IMR-90 (cell line): ENCODE data around the gene DPP6. TPM values are rescaled to one million over a fixed set of nuclear protein-coding genes. Genes with fewer than 3 reads are reported as not detected.

Experiments
- ATAC-seq: fragments of 200-7000 bp; cut with Tn5 transposase; 2 replicates; pipeline ENCODE4 v1.9.1; 2020; ENCODE audit warnings: low read depth, mild to moderate bottlenecking, moderate library complexity
- BruUV-seq: library from RNA; stranded (reverse); fragments of 400-500 nt; replicated peaks from 2 replicates; lab custom pipeline; 2021; lab: Mats Ljungman, UMichigan
- CTCF ChIA-PET: fragments of 300-600 bp; formaldehyde crosslinking; extraction: SDS; loops from one replicate; lab custom pipeline; 2021; ENCODE audit warnings: antibody characterized with exemption; lab: Yijun Ruan, JAX
- POLR2A ChIA-PET: fragments of 300-600 bp; sonication (Branson Sonifier 250); formaldehyde crosslinking; loops from one replicate; lab custom pipeline; 2022; ENCODE audit warnings: antibody characterized with exemption; ENCODE audit not compliant: unreplicated experiment; lab: Charles Lee
- DNase-seq: peaks from one replicate; pipeline ENCODE4 v3.0.0; 2013
- H2AFZ ChIP-seq: replicated peaks from 2 replicates; pipeline ENCODE3; 2013; ENCODE audit warnings: low read length, mild to moderate bottlenecking; ENCODE audit not compliant: poor library complexity
- H2AK5ac ChIP-seq: 2 replicates; pipeline ENCODE4 v1.6.1; 2013; ENCODE audit warnings: low read depth, low read length, inconsistent platforms
- H2AK9ac ChIP-seq: replicated peaks from 2 replicates; pipeline ENCODE3; 2013; ENCODE audit warnings: mild to moderate bottlenecking, low read depth, low read length, moderate library complexity; ENCODE audit not compliant: poor library complexity
- H2BK120ac ChIP-seq: 2 replicates; pipeline ENCODE4 v1.6.1; 2013; ENCODE audit warnings: low read depth, low read length, inconsistent platforms
- H2BK15ac ChIP-seq: 3 replicates; pipeline ENCODE4 v1.6.1; 2013; ENCODE audit warnings: low read depth, low read length, inconsistent platforms
- H2BK20ac ChIP-seq: 2 replicates; pipeline ENCODE4 v1.6.1; 2013; ENCODE audit warnings: low read depth, mild to moderate bottlenecking, inconsistent platforms, low read length, moderate library complexity
- H2BK5ac ChIP-seq: 2 replicates; pipeline ENCODE4 v1.6.1; 2013; ENCODE audit warnings: mild to moderate bottlenecking, low read depth, low read length, inconsistent platforms; ENCODE audit not compliant: poor library complexity, severe bottlenecking
- H3K14ac ChIP-seq: replicated peaks from 2 replicates; pipeline ENCODE4 v1.6.1; 2013; ENCODE audit warnings: low read depth, low read length, inconsistent platforms
- H3K18ac ChIP-seq: 2 replicates; pipeline ENCODE4 v1.6.1; 2013; ENCODE audit warnings: low read depth, low read length, control low read depth
- H3K23ac ChIP-seq: 2 replicates; pipeline ENCODE4 v1.6.1; 2013; ENCODE audit warnings: low read depth, low read length, inconsistent platforms
- H3K27ac ChIP-seq: 2 replicates; pipeline ENCODE4 v1.5.1; 2013; ENCODE audit warnings: mild to moderate bottlenecking, control low read depth, low read length; ENCODE audit not compliant: insufficient read depth
- H3K27me3 ChIP-seq: 2 replicates; pipeline ENCODE4 v1.6.1; 2013; ENCODE audit warnings: low read length; ENCODE audit not compliant: control insufficient read depth, insufficient read depth
- H3K36me3 ChIP-seq: 2 replicates; pipeline ENCODE4 v1.6.1; 2013; ENCODE audit warnings: low read length, mixed read lengths; ENCODE audit not compliant: control insufficient read depth, insufficient read depth
- H3K4ac ChIP-seq: 2 replicates; pipeline ENCODE4 v1.6.1; 2013; ENCODE audit warnings: low read depth, low read length, inconsistent platforms
- H3K4me1 ChIP-seq: 2 replicates; pipeline ENCODE4 v1.6.1; 2013; ENCODE audit warnings: low read length, mixed read lengths; ENCODE audit not compliant: control insufficient read depth, insufficient read depth
- H3K4me2 ChIP-seq: 2 replicates; pipeline ENCODE4 v1.6.1; 2013; ENCODE audit warnings: low read depth, mild to moderate bottlenecking, control low read depth, low read length, moderate library complexity
- H3K4me3 ChIP-seq: 2 replicates; pipeline ENCODE4 v1.5.1; 2013; ENCODE audit warnings: low read depth, mild to moderate bottlenecking, control low read depth, low read length, moderate library complexity; ENCODE audit not compliant: insufficient read depth
- H3K56ac ChIP-seq: 2 replicates; pipeline ENCODE4 v1.6.1; 2013; ENCODE audit warnings: low read length, inconsistent platforms; ENCODE audit not compliant: insufficient read depth; ENCODE audit errors: extremely low read depth
- H3K79me1 ChIP-seq, 2 experiments: 2 replicates each; pipeline ENCODE4 v1.6.1; 2013; ENCODE audit warnings: low read length in 2 of 2, inconsistent platforms in 1 of 2, low read depth in 1 of 2
- H3K9ac ChIP-seq: 2 replicates; pipeline ENCODE4 v1.6.1; 2013; ENCODE audit warnings: low read depth, low read length, control low read depth
- H3K9me1 ChIP-seq: 2 replicates; pipeline ENCODE4 v1.6.1; 2013; ENCODE audit warnings: low read length, inconsistent platforms; ENCODE audit not compliant: insufficient read depth
- H3K9me3 ChIP-seq: 2 replicates; pipeline ENCODE4 v1.6.1; 2013; ENCODE audit warnings: low read length; ENCODE audit not compliant: control insufficient read depth, insufficient read depth
- H4K20me1 ChIP-seq: 2 replicates; pipeline ENCODE4 v1.6.1; 2013; ENCODE audit warnings: low read length, inconsistent platforms; ENCODE audit not compliant: insufficient read depth
- H4K5ac ChIP-seq: 2 replicates; pipeline ENCODE4 v1.6.1; 2013; ENCODE audit warnings: mild to moderate bottlenecking, low read depth, low read length, control low read depth
- H4K8ac ChIP-seq, 2 experiments: 2 replicates each; pipeline ENCODE4 v1.6.1; 2013; ENCODE audit warnings: low read depth in 2 of 2, low read length in 2 of 2, control low read depth in 1 of 2, inconsistent platforms in 1 of 2
- H4K91ac ChIP-seq: 2 replicates; pipeline ENCODE4 v1.6.1; 2013; ENCODE audit warnings: low read depth, low read length, inconsistent platforms; ENCODE audit not compliant: insufficient read depth
- BHLHE40 ChIP-seq: fragments of 150-350 bp; IDR thresholded peaks from 2 replicates; pipeline ENCODE4 v1.6.1; 2016; ENCODE audit warnings: mild to moderate bottlenecking, low read depth, low read length
- ELK1 ChIP-seq: fragments of 150-350 bp; IDR thresholded peaks from 2 replicates; pipeline ENCODE4 v1.6.1; 2016; ENCODE audit warnings: low read depth, mild to moderate bottlenecking, low read length, moderate library complexity, borderline replicate concordance
- POLR2A ChIP-seq: IDR thresholded peaks from 2 replicates; pipeline ENCODE4 v1.6.1; 2012; ENCODE audit warnings: mild to moderate bottlenecking, low read depth, low read length
- RAD21 ChIP-seq: IDR thresholded peaks from 2 replicates; pipeline ENCODE4 v1.6.1; 2012; ENCODE audit warnings: low read length, improper control_type of control experiment
- RCOR1 ChIP-seq: IDR thresholded peaks from 2 replicates; pipeline ENCODE4 v1.6.1; 2012; ENCODE audit warnings: mild to moderate bottlenecking, low read length, improper control_type of control experiment; ENCODE audit not compliant: insufficient replicate concordance
- WGBS, 2 experiments: methylation state at CpG; one replicate each; pipeline versions ENCODE4 v1.1.5 to v1.1.7; 2013; ENCODE audit warnings: missing lambda C conversion rate in 2 of 2; ENCODE audit not compliant: insufficient read length in 1 of 2; ENCODE audit errors: extremely low coverage in 2 of 2; 5-methylcytosine and 5-hydroxymethylcytosine counted together
- dilution Hi-C: fragments of 300-500 bp; cut with HindIII; formaldehyde crosslinking; loops from one replicate; pipeline ENCODE4 v1.14.3; 2018; ENCODE audit warnings: low sequenced_read_pairs; ENCODE audit not compliant: unreplicated experiment
- in situ Hi-C: fragments of 300-500 bp; cut with MboI; formaldehyde crosslinking; loops from 3 replicates; pipeline ENCODE4 v1.14.3; 2019; ENCODE audit warnings: low sequenced_read_pairs, inconsistent platforms, mixed read lengths
- intact Hi-C: fragments of 100-400 bp; cut with micrococcal nuclease; formaldehyde crosslinking; loops from 2 replicates; pipeline ENCODE4 v1.10.0; 2022
- polyA plus RNA-seq, 3 experiments: library from polyadenylated mRNA; depleted of rRNA; stranded (reverse); fragments of >200 nt; gene quantifications; 2 replicates each; pipeline ENCODE4 v1.2.3, GENCODE V29; 2012; ENCODE audit warnings: low replicate concordance in 1 of 3
- total RNA-seq: library from RNA; depleted of rRNA; stranded (reverse); fragments of >200 nt; gene quantifications from 2 replicates; pipeline ENCODE4 v1.2.3, GENCODE V29; 2012

Gene DPP6
- total and polyA plus RNA-seq, 2 of the 4 experiments (the other 2 are of a cell fraction), result not detected

DNA sequence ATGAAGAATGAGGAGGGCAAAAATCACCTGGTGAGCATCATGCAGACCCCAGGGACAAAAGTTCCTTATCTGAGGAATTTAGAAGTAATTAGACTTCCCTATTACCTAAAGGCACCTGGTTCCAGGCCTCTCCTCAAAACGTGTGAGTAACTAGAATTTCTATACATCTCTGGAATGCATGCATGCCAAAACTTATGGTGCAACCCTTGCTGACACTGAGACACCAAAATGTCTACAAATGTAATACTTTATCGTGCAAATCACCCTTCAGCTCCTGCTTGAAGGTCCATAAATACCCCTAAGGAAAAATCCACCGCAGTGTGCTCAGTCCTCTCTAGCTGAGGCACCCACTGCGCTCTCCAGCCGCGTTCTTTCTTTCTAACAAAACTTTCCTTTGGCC lies 866.5 kb downstream of the DPP6 start:
- dilution Hi-C loops, result no loop called here

More for the DNA sequence above, 866.5 kb downstream of the DPP6 start:
- no peak overlapping the region for H3K4ac ChIP-seq
- no peak overlapping the region for H4K91ac ChIP-seq
- peaks cover 13% of the 10 kb centered on the region; the same call in 1 of the 2 replicates for H3K27me3 ChIP-seq
- H3K18ac ChIP-seq, result no peak overlapping the region
- H2AFZ ChIP-seq, result no peak overlapping the region
- no peak overlapping the region for H3K23ac ChIP-seq
- no peaks in the 10 kb centered on the region for H3K4me1 ChIP-seq
- ChIA-PET POLR2A (no interaction called here), CTCF (no interaction called here)
- H3K9ac ChIP-seq, result no peak overlapping the region
- TF ChIP-seq POLR2A (no peak), BHLHE40 (no peak), RCOR1 (no peak), ELK1 (no peak), RAD21 (no peak)
- no peak overlapping the region for H3K4me2 ChIP-seq
- no peaks in the 10 kb centered on the region for H3K9me3 ChIP-seq
- no peaks in the 10 kb centered on the region for H3K9me1 ChIP-seq
- H2BK5ac ChIP-seq, result no peak overlapping the region
- no TSS peak for BruUV-seq
- H2BK20ac ChIP-seq, result no peak overlapping the region
- no CpG with 5 or more reads among the region's 6 CpGs for WGBS, 2 experiments
- H2AK5ac ChIP-seq, result no peak overlapping the region
- no peak overlapping the region for H4K5ac ChIP-seq
- ATAC-seq (no peak), DNase-seq (no peak)
- H3K4me3 ChIP-seq, result no peak overlapping the region
- no peak overlapping the region for H4K8ac ChIP-seq
- in situ Hi-C loops (no loop called here), intact Hi-C loops (no loop called here)
- no peaks in the 10 kb centered on the region for H3K36me3 ChIP-seq
- no peaks in the 10 kb centered on the region for H3K79me1 ChIP-seq
- no peaks in the 10 kb centered on the region for H4K20me1 ChIP-seq
- H3K56ac ChIP-seq, result no peak overlapping the region
- H2BK15ac ChIP-seq, result no peak overlapping the region
- no peak overlapping the region for H2BK120ac ChIP-seq
- no peak overlapping the region for H2AK9ac ChIP-seq
- H3K27ac ChIP-seq, result no peak overlapping the region
- H3K14ac ChIP-seq, result no peak overlapping the region
